Pons (tissue), 1 donor: ENCODE data around the gene ALLC.
"Not testable (repeated sequence)": the region's sequence is repeated elsewhere in the genome, so short reads cannot be mapped to it uniquely, and the experiment has no call there.

Experiments
- DNase-seq: peaks from one replicate; pipeline ENCODE4 v3.0.0-alpha.2; 2016; ENCODE audit warnings: low spot score

The ALLC gene

GRCh38 chr2:3657881-3658280 lies at the start of gene ALLC:
TSS of gene ALLC (plus strand) at chr2:3658200. CDS start at chr2:3671158, 12,958 bp downstream.
- no peak for DNase-seq

GRCh38 chr2:3608373-3609278 lies 49.4 kb upstream of the ALLC start:
- no peak for DNase-seq

- DNase-seq = not testable (repeated sequence)
These were observed 48.7 kb upstream of the ALLC start for GRCh38 chr2:3609279-3609673.

DNA sequence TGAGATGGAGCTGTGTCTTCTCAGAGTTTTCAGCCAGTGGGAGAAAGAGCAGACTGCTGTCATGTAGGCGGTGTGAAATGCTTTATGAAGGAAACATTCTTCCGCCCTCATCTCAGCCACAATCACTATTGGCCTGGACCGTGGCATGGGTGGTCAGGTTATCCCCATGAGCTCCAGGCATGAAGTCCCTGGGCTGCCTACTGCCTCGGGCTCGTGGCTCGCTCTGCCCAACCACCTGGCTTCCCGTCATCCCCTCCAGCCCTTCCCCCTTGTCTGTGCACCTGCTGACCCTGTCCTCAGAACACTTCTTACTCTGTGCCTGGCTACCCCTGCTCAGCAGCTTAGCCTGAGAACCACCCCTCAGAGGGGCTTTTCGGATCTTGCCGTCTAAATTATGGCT lies 47.6 kb upstream of the ALLC start:
- no peak for DNase-seq

GRCh38 chr2:3610881-3611505 lies 47.0 kb upstream of the ALLC start:
- no peak for DNase-seq

DNA sequence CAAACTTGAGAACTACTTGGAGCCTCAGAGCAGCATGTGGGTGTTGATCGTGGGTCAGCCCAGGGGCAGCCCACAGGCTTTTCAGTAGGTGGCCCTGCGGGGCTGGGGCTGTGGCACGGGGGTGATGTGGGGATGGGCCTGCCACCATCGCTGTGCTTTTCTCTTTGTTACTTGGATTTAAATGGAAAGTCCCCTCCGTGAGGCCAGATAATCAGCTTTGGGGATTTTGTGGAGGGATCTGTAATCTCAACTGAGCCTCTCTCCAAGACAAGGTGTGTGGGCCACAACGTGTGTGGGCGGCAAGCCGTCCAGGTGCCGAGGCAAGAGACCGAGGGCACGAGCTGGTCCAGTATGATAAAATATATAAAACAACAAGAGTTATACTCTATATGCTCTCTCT lies 46.4 kb upstream of the ALLC start:
- no peak for DNase-seq

DNA sequence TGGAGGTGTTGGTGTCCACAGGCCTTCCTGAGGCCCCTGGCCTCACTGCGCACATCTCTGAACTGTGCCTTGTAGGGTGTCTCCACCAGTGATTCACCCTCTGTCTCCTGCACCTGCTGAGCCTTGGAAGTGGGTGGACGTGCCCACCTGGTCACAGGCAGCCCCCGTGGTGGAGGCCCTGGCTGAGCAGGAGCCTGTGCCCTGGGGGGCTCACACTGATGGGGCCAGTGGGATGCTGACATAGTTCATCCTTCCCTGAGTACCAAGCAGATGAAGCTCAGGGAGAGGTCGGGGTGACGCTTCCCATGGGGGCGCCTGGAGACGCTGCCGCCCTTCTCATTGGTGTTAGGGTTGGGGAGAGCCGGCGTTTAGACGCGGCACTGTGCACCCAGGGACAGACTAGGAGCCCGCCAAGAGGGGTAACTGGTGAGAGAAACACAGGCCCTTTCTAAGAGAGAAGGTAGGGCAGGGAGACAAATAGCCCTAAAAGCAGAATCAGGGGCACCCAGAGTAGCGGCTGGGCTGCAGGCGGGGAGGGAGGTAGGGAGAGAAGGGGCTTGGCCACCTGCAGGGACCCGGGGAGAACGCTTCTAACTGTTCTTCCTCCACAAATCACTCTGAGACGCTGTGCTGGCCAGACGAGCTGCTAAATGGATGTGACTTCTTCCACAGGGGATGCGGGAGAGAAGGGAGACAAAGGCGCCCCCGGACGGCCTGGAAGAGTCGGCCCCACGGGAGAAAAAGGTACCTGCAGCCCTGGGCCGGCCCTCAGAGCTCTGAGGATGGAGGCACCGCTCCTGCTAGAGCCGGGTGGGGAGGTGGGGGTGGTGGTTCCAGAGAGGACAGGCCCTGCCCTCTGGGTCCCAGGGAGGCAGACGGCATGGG lies 45.1 kb upstream of the ALLC start:
- no peak for DNase-seq

DNA sequence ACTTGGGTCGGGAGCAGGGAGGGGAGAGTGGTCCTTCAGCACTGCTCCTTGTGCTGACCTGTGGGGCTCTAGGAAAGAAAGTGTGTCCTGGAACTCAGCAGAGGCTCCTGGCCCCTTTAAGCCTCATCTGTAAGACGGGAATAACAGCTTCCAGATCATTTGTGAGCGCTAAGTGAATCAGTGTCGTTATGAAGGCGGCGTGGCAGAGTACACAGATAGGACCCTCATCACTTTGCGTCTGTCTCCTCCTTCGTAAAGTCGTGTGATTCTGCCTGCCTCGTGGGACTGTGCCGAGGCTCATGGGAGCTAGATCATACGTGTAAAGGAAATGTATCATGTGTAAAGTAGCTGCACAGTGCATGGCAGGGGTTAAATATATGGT lies 44.5 kb upstream of the ALLC start:
- DNase-seq = no peak

GRCh38 chr2:3614743-3615142 lies 43.3 kb upstream of the ALLC start:
- not testable (repeated sequence) for DNase-seq

GRCh38 chr2:3615541-3616200 lies 42.3 kb upstream of the ALLC start:
- not testable (repeated sequence) for DNase-seq

DNA sequence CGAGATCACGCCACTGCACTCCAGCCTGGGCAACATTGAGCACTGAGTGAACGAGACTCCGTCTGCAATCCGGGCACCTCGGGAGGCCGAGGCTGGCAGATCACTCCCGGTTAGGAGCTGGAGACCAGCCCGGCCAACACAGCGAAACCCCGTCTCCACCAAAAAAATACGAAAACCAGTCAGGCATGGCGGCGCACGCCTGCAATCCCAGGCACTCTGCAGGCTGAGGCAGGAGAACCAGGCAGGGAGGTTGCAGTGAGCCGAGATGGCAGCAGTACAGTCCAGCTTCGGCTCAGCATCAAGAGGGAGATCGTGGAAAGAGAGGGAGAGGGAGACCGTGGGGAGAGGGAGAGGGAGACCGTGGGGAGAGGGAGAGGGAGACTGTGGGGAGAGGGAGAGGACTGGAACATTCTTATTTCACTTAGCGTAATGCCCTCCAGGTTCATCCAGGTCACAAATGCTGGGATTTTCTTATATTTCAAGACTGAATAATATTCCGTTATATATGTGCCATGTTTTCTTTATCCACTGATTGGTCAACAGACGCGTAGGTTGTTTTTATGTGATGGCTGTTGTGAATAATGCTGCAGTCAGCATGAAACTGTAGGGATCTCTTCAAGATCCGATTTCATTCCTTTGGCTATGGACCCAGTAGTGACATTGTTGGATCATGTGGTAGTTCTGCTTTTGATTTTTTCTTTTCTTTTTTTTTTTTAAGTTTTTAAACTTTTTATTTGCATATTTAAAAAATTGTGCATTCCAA lies 41.4 kb upstream of the ALLC start:
- DNase-seq = not testable (repeated sequence)

- no peak for DNase-seq
These were observed 40.7 kb upstream of the ALLC start for GRCh38 chr2:3617198-3617890.

- no peak for DNase-seq
These were observed 39.6 kb upstream of the ALLC start for GRCh38 chr2:3618367-3618766.

- no peak for DNase-seq
These were observed 39.0 kb upstream of the ALLC start for GRCh38 chr2:3619033-3619432.

- not testable (repeated sequence) for DNase-seq
These were observed 38.3 kb upstream of the ALLC start for GRCh38 chr2:3619661-3620060.

- no peak for DNase-seq
These were observed 37.2 kb upstream of the ALLC start for GRCh38 chr2:3620834-3621233.

GRCh38 chr2:3622967-3623366 lies 35.0 kb upstream of the ALLC start:
- DNase-seq = no peak

- no peak for DNase-seq
These were observed 33.8 kb upstream of the ALLC start for GRCh38 chr2:3624059-3624794.

DNA sequence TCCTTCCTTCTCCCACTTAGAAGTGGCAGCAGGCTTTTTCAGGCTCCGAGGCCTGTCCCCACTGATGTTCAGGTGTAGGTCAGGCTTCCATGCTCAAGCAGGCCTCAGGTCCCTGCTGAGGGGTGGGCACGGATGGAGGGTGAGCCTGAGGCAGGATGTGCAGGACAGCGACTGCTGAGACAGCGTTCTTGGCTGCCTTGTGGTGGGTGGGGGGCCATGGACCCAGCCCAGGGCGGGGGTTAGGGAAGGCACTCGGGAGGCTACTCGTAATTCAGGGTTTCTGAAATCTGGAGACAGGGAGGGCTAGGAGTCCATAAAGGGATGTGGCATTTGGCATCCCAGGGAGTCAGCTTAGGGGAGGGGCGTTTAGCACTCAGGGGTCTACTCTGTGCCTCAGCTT lies 32.8 kb upstream of the ALLC start:
- DNase-seq = no peak
